Left ventricle myocardium inferior (tissue), 1 donor: Measurements from ENCODE around the gene TNRC18. TPM values are rescaled to one million over a fixed set of nuclear protein-coding genes. Genes with fewer than 3 reads are reported as not detected.
"Not testable (repeated sequence)": the region's sequence is repeated elsewhere in the genome, so short reads cannot be mapped to it uniquely, and the experiment has no call there.

Experiments
- DNase-seq: peaks from one replicate; pipeline ENCODE4 v3.0.0-alpha.2; 2020
- H3K27ac ChIP-seq: fragments of 200-600 bp; replicated peaks from 2 replicates; pipeline ENCODE4 v1.8.0; 2021
- H3K27me3 ChIP-seq: fragments of 200-600 bp; 2 replicates; pipeline ENCODE4 v1.8.0; 2021; ENCODE audit warnings: low read depth
- H3K36me3 ChIP-seq: fragments of 200-600 bp; 2 replicates; pipeline ENCODE4 v1.8.0; 2021
- H3K4me1 ChIP-seq: fragments of 200-600 bp; 2 replicates; pipeline ENCODE4 v1.8.0; 2021
- H3K4me3 ChIP-seq: fragments of 200-600 bp; 2 replicates; pipeline ENCODE4 v1.8.0; 2021; ENCODE audit warnings: mild to moderate bottlenecking, moderate library complexity
- H3K9me3 ChIP-seq: fragments of 200-600 bp; replicated peaks from 2 replicates; pipeline ENCODE4 v1.8.0; 2021
- intact Hi-C: fragments of 100-400 bp; cut with micrococcal nuclease; formaldehyde crosslinking; loops from one replicate; pipeline ENCODE4 v1.11.0; 2022
- total RNA-seq: library from RNA; stranded (reverse); fragmentation: NEBNext Ultra II Directional; extraction: Animal tissue kit (Norgen Biotek cat#: 25700); gene quantifications from one replicate; pipeline ENCODE4 v1.2.1, GENCODE V29; 2021
- TF ChIP-seq, protein P1 (sequence below): fragments of 200-600 bp; IDR thresholded peaks from 2 replicates; pipeline ENCODE4 v1.8.0; 2021; ENCODE audit warnings: antibody characterized with exemption, mild to moderate bottlenecking, borderline replicate concordance
- donor health status: DM: no; HTN: yes; CAD: no; lungs with severe emphysema.

TNRC18 gene
- total RNA-seq, 1 donor from 2014 or later, result 27.7 TPM

DNA sequence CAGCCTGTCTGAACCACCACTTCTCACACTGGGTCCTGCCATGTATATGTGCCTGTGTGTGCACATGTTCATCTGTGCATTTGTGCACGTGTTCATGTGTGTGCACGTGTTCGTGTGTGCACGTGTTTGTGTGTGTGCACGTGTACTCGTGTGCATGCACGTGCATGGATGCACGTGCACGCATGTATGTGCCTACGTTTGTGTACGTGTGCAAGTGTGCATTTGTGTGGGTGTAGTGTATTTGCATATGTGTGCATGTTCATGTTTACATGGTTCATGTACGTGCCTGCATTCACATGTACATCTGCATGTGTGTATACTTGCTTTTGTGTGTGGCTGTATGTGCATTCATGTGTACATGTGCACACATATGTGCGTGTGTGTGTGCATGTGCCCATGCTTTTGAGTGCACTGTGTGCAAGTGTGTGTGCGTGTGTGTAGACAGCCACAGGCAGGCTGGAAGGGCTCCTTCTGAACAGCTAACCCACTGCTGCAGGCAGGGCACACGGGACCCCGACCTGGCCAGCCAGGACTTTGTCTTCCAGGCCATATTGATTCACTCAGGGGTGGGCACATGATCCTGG lies 112.7 kb downstream of the TNRC18 start:
- Histone ChIP-seq H3K4me3 (no peak overlapping the region), H3K4me1 (no peaks in the 10 kb centered on the region), H3K36me3 (peaks cover 78% of the 10 kb centered on the region), H3K9me3 (no peaks in the 10 kb centered on the region), H3K27ac (no peak overlapping the region), H3K27me3 (no peaks in the 10 kb centered on the region)
- TF ChIP-seq, protein P1, sequence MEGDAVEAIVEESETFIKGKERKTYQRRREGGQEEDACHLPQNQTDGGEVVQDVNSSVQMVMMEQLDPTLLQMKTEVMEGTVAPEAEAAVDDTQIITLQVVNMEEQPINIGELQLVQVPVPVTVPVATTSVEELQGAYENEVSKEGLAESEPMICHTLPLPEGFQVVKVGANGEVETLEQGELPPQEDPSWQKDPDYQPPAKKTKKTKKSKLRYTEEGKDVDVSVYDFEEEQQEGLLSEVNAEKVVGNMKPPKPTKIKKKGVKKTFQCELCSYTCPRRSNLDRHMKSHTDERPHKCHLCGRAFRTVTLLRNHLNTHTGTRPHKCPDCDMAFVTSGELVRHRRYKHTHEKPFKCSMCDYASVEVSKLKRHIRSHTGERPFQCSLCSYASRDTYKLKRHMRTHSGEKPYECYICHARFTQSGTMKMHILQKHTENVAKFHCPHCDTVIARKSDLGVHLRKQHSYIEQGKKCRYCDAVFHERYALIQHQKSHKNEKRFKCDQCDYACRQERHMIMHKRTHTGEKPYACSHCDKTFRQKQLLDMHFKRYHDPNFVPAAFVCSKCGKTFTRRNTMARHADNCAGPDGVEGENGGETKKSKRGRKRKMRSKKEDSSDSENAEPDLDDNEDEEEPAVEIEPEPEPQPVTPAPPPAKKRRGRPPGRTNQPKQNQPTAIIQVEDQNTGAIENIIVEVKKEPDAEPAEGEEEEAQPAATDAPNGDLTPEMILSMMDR, result no peak
- DNase-seq, result no peak
- intact Hi-C loops, result no loop called here

DNA sequence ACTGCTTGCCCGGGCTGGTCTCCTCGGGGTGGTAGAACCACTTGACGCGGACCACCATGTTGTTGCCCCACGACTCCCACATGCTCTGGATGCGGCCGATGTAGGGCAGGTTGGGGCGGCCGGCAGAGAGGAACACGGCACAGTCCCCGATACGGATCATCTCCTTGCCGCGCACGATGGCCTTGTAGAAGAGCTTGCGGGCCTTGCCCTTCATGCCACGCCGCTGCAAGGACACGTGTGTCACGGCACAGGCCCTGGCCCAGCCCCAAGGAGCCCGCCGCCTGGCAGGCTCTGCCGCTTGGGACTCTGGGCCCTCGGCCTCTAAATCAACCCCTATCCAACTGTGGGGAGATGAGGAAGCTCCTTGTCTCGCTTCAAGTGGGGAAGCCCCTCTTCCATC lies 114.5 kb downstream of the TNRC18 start:
- H3K36me3 ChIP-seq, result peaks cover 63% of the 10 kb centered on the region
- H3K27me3 ChIP-seq, result no peaks in the 10 kb centered on the region
- TF ChIP-seq, protein P1, result no peak
- intact Hi-C loops, result no loop called here
- no peaks in the 10 kb centered on the region for H3K4me1 ChIP-seq
- H3K27ac ChIP-seq, result no peak overlapping the region
- no peaks in the 10 kb centered on the region for H3K9me3 ChIP-seq
- no peak for DNase-seq
- H3K4me3 ChIP-seq, result no peak overlapping the region

DNA sequence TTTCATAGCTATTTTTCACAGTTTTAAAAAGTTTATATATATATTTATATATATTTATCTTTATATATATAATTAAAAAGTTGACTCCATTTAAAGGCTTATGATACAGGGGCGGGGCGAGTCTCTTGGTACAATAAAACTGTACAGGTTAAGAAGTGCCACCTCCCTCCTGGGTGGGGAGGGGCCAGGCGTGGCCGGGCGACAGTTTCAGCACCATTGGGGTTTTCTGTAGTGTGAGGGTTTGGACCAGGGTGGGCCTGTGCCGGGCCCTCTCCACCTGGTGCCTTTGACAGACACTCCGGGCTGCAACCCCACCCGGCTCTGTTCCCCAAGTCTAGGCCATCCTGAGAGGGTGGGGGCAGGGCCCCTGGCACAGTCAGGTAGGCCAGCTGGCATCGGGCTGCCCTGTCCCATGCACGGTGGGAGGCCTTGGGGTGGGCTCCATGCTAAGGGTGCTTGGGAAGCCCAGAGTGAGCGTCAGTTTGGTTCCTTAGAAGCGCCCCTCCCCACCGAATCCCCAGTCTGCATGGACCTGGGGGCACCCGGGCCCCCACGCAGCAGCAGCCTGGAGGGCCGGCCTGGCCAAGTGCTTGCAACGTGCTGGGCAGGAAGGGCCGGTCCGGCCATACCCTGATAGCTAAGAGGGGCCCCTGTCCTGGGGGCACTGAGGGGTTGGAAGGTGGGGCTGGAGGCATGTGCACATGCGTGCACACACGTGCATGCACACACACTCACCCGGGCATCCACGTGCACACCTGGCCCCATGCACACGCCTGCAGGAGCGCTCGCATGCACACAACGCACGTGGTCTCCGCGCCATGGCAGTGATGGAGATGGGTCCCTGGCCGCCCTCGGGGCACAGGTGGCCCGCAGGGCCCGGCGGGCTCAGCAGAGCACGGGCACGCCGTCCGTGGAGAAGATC lies 116.2 kb downstream of the TNRC18 start:
- H3K27me3 ChIP-seq, H3K9me3 ChIP-seq, intact Hi-C loops, DNase-seq, H3K27ac ChIP-seq, H3K4me1 ChIP-seq, H3K4me3 ChIP-seq: not testable (repeated sequence)
- peaks cover 58% of the 10 kb centered on the region for H3K36me3 ChIP-seq

DNA sequence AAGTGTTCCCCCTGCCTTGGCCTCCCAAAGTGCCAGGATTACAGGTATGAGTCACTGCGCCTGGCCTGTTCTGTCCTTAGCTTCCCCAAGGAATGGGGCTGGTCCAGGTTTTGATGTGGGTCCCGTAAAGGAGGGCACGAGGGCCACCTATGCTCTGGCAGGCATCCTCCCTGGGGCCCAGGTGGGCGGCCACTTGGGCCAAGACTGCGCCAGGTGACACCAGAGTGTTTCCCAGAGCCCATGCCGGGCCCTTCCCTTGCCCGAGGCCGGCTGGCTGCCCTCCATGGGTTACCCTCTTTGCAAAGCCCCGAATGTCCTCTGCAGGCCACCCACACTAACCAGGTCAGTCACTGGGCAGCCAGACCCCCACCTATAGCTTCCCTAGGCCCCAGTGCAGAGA lies 118.6 kb downstream of the TNRC18 start:
- intact Hi-C loops, H3K27ac ChIP-seq, DNase-seq, H3K4me1 ChIP-seq, H3K9me3 ChIP-seq, H3K27me3 ChIP-seq, H3K4me3 ChIP-seq: not testable (repeated sequence)
- H3K36me3 ChIP-seq, result peaks cover 34% of the 10 kb centered on the region

DNA sequence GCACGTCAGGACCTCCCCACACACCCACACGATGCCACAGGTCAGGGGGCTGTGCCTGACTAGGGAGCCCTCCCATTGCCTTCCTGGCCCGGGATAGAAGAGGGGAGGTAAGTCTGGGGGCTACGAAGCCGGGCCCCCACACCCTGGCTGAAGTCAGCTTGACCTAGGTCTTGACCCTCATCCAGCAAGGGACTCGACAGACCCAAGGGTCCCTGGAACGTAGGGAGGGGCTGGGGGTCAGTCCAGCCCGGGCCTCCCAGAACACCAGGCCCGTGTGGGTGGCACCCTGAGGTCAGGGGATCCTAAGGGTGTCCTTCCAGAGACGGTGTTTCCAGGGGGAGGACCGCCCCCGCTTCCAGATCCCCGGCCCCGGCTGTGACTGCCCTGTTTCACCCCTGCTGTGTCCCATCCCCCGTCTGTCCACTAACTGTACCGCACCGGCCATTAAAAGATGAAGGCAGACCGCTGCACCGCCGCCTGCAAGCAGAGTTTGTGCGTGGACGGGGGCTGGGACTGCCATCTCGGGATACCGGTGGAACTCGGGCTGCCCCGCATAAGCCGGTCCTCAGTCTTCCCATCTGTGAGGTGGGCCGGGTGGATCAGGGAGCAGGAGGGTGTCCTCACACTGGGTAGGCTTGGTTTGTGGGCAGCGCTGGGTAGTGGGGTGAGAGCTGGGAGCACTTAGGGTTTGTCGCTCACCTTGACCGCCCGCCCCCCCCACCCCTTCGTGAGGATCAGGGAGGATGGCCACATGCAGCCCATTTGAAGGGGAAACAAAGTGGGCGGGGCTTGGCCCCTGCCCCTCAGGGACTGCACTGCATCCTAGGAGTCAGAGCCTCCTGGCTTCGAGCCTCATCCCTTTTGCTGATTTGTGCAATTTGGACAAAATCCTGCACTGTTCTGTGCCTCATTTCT lies 119.8 kb downstream of the TNRC18 start:
- no peaks in the 10 kb centered on the region for H3K27me3 ChIP-seq
- intact Hi-C loops, result no loop called here
- no peaks in the 10 kb centered on the region for H3K4me1 ChIP-seq
- H3K27ac ChIP-seq, result no peak overlapping the region
- no peaks in the 10 kb centered on the region for H3K9me3 ChIP-seq
- H3K4me3 ChIP-seq, result no peak overlapping the region
- TF ChIP-seq, protein P1, result no peak
- H3K36me3 ChIP-seq, result peaks cover 24% of the 10 kb centered on the region
- no peak for DNase-seq

DNA sequence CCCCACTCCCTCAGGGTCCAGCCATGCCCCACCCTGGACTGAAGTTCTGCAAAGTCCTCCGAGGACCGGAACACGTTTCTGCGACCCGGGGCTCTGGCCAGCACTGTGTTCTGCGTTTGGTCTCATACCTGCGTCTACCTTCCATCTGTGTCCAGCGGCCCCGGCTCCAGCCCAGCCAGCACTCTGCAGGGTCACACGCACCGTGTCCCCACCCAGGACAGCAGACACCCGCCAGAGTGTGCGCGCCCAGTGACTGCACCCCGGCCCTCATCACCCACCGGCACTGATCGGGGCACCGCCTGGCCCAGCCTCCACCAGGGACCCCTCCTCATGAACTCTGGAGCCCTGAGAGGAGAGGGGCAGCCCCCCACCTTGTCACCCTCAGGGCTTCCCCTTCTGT lies 120.6 kb downstream of the TNRC18 start:
- TF ChIP-seq, protein P1, result no peak
- Histone ChIP-seq H3K27me3 (peaks cover 7% of the 10 kb centered on the region), H3K36me3 (peaks cover 16% of the 10 kb centered on the region), H3K4me3 (no peak overlapping the region), H3K4me1 (no peaks in the 10 kb centered on the region), H3K9me3 (no peaks in the 10 kb centered on the region), H3K27ac (no peak overlapping the region)
- intact Hi-C loops, result no loop called here
- no peak for DNase-seq
